ENCODE data around the gene SEC31B.

SEC31B gene

DNA sequence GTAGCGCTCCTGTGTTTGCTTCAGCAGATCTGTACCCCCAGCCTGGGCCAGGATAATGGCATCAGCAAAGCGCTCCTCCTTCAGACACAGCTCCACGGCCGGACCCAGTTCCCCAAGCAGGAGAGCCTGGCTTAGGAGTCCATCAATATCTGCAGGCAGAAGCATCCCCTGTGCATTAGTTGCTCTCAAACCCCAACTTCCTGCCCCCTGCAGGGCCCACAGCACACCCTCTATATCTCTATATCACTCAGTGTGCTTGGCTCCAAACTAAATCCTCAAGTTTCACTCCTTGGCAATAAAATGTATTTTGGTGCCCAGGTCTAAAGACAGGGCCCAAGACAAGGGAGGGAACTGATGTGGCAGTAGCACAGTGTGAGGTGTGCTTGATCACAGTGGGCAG lies 21.6 kb downstream of the SEC31B start:
- no peak for DNase-seq

DNA sequence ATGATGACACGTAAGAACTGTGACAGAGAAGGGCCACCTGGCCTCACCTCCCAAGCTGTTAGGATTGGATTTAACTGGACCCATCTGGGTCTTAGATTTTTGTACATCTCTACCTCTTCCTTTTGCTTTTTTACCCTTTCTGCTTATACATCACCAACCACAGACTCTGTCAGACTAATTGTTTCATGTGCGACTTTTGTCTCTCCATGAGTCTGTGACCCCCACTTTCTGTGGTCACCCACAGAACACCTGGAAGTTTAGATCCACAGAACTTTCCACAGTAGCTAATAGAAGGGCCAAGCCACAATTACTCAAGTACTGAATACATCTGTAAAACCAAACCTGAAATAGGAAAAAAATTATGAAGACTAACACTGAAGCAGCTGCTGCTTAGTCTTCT lies 23.1 kb downstream of the SEC31B start:
- no peak for DNase-seq

DNA sequence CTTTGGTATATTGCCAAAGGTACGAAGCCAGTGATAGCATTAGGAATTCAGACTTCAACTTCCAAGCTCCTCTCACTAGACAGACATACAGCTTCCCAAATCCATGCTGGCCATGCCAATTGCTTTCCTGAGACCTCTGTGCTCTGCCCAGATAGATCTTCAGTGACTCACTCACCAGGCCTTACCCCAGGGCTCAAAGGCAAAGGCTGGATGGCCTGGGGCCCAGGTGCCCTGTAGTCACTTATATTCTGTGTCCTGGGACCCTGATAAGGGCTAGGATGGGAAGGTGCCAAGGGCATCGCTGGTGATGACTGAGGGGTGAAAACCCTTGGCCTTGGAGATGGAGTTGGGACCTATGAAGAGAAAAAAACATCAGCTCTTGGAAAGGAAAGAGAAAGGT lies 29.1 kb downstream of the SEC31B start:
- no peak for DNase-seq

DNA sequence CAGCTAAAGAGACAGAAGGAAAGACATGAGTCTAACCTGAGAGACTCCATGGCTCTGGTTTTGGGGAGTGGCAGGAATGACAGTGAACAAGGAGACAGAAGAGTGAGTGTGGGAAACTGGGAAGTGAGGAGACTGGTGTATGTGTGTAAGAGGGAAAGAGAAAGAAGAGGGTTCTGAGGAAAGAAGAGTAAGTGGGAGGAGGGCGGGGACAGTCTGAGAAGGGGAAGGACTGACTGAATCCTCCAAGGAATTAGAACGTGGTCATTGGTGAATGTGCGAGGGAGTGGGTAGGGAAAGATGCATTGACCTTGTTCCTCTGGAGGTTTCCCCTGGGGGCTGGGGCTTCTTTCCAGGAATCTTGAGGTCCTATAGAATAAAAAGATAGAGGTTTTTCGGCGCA lies 30.3 kb downstream of the SEC31B start:
- peak; percentile 31 to 45 for DNase-seq

DNA sequence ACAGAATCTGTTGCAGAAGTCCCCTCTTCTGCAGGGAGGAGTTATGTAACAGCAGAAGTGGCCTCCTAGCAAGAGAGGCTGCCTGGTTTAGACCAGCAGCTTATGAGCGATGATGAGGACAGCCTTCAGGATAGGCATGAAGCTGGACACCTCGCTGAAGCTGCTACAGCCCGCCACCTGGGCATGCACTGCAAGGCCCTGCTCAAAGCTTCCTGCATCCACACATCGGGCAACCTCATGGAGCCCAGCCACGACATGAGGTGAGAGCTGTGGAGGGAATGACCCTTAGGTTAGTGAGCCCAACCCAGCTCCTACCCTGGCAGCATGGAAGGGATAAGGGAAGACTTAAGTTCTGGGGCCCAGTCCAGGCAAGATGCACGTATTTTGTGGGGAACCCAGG lies 32.1 kb downstream of the SEC31B start:
- DNase-seq: no peak

DNA sequence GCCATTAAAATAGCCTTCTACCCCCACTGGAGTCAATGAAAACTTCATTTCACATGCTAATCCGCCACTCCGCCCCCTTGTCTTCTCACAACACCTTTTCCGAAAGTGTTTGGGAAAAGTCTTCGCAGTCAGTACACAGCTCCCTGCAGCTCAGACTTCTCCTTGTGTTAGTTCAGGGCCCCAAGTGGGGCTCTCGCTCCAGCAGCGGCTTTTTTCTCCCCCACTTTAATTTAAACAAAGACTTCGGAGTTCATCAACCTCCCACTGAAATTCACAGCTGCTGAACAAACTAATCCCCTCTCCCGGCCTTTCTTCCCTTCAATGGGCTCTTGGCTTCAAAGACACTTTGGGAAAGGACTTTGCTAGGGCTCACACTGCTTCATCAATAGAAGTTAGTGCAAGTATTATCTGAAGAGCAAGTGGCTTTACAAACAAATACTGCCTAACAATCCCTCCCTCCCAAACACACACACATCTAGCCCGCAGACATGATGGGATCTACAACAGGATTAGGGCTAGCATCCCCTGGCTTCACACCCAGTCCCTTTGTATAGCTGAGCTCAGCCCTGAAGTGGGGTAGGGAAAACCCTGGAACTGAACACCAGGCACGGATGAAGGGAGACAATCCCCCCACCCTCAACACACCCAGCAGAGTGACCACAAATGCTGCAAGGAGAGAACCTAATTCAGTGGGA lies 33.7 kb downstream of the SEC31B start:
- no peak for DNase-seq

DNA sequence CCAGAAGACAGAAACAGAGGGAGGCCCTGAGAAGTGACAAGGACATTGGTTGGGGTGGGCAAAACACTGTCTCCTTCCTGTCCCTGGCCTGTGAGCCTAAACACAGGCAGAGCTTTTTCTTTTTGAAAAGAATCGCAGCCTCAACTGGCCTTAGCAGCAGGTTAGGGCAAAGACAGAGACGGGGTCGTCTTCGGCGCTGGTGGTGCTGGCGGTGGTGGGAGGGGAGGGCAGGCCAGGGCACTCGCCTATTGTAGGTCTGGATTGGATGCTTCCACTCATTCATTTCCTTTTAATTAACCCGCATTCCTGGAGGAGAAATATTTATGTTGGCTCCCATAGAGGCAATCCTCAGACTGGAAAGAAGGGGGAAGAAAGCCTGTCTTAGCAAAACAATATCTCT lies 34.3 kb downstream of the SEC31B start:
- no peak for DNase-seq

DNA sequence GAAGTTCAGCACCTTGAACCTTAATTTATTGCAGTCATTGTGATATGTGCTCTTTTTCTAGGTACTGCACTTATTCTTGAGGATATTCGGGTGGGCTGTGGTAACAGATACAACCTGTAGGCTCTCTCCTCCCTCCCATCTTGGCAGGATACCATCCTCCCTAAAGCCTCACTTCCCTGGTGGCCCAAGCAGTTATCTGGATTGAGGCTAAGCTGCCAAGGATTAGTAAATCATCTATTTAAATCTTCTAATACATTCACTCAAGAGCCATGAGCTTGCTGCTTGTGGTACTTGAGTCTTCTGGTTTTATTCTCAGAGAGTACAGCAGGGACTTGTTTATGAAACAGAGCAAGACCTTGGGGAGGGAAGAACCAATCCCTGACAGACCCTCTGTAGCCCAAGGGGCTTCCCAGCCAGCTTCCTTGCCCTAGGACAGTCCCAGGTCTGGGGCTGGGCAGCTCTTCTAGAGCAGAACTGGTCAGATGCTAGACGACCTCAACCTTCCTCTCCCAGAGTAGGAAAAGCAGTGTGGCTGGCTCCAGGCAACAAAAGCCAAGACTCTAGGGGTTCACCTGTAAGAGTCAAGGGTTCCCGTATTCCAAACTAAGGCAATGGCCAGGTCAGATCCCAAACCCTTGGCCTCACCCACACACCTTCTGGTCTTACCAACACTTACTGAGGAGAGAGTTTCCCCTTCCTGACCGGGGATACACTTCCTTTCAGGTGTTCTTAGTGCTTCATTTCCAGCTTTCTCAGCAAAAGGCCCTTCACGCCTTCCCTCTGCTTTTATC lies 35.6 kb downstream of the SEC31B start:
- no peak for DNase-seq

DNA sequence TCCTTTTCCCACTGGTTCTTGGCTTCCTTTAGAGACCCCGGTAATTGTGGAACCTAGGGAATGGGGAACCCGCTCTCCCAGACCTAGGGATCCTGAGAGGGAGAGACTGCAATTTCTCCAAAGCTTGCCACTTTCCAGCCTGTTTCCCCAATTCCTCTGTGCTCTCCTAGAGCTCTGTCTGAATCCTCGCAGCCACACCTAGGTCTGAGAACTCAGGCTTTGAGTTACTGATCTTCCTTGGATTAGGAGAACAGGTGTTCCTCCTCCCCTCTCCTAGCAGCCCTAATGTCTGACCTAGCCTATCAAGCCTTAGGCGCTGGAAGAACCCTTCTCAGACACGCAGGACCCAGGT lies 36.9 kb downstream of the SEC31B start:
- no peak for DNase-seq

DNA sequence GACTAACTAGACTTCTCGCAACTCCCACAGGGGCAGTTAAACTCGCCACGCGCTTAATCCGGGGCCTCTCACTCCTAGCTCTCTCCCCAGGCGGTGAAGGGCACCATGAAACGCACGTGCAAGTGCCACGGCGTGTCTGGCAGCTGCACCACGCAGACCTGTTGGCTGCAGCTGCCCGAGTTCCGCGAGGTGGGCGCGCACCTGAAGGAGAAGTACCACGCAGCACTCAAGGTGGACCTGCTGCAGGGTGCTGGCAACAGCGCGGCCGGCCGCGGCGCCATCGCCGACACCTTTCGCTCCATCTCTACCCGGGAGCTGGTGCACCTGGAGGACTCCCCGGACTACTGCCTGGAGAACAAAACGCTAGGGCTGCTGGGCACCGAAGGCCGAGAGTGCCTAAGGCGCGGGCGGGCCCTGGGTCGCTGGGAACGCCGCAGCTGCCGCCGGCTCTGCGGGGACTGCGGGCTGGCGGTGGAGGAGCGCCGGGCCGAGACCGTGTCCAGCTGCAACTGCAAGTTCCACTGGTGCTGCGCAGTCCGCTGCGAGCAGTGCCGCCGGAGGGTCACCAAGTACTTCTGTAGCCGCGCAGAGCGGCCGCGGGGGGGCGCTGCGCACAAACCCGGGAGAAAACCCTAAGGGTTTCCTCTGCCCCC lies 37.4 kb downstream of the SEC31B start:
- DNase-seq: peak; percentile 57 to 74

DNA sequence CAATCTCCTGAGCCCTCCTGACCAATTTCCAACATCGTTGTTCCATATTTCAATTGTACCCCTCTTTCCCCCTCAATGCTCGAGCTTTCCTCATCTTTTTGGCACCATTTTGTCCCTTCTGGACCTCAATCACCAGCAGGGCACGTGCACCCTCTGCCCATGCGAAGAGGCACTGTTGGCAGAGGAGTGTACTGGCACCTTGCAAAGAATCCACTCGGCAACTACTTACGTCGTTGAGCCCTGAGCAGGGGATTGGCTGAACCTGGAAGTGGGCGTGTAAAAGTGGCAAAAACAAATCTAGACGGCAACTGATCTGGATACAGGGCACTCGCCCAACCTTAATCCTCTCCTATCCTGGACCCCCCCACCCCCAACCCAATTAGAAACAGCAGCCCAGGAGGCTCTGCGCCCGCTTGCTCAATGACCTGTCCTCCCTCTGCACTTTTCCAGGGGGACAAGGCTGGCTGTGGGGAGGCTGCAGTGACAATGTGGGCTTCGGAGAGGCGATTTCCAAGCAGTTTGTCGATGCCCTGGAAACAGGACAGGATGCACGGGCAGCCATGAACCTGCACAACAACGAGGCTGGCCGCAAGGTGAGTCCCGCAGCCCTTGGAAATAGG lies 38.1 kb downstream of the SEC31B start:
- DNase-seq: peak; percentile 88 to 96

DNA sequence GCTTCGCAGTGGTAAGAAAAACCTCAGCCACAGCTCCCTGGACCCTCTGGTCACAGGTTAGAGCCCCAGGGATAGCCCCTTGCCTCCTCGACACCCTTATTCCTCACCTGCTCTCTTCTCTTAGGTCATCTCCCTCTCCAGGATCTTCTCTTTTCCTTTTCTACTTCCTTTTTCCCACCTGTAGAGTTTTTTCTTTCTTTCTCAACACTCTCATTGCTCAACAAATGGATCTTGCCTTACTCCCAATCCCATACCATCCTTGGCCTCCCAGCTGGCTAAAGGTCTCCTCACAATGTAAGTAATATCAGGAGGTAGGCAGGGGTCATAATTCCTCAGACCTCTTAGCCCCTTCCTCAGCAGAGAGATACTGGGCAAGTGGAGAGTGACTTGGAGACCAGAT lies 39.7 kb downstream of the SEC31B start:
- no peak for DNase-seq

DNA sequence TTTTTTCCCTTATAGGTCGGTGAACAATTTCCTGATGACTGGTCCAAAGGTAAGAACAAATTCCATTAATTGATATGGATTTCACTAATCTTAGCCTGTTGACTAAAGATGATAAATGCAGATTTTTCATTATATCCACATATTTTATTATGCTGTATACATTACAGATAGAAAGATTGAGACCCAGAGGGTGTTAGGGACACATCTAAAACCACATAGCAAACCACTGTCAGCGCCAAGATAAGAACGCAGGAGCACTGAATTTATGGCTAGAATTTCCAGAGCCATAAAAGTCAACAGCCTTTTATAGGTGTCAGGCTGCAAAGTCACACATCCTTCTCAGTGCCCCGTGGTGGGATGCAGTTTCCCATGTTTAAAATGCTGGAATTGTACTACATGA lies 40.6 kb downstream of the SEC31B start:
- no peak for DNase-seq

DNA sequence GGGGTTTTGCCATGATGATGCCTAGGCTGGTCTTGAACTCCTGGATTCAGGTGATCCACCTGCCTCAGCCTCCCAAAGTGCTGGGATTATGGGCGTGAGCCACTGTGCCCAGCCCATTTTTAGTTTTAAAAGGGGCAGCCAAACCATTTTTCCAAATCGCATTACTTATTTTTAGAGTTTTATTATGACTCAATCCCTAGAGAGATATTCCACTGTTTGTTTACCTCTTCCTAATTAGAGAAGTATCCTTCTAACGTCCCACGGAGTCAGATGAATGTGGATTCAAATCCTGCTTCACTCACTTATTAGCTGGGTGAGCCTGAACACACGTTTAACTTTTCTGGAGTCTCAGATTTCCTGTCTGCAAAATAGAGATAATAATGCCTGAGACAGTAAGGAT lies 41.7 kb downstream of the SEC31B start:
- no peak for DNase-seq

DNA sequence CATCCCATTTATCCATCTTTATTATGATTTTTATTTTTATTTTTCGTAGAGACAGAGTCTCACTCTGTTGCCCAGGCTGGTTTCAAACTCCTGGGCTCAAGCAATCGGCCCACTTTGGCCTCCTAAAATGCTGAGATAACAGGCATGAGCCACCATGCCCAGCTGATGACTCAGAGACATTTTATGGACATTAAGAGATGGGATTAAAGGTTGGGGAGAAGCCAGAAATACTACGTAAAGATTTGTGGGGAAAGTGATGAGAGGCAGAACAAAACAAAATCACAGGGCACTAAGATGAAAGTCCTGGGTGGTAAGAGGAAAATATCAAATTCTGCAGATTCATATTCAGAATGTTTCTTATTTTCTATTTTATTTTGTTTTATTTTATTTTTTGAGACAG lies 49.3 kb downstream of the SEC31B start:
- no peak for DNase-seq

DNA sequence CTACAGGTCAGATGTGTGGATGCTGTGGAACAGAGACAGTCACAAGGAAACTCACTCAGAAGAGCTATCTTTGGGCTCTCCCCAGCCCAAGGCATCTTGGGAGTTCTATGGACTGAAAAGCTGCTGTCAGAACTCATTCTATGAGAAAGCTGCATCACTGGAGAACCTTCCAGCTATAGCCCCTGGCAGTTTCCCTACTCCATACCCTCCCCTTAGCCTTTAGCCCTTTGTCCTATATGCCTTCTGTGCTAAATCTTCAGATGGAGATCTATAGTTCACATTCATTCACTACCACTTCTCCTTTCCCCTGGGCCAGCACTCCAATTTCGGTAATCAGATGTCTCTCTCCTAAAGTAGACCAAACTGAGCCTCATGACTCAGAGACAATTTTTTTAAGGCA lies 49.9 kb downstream of the SEC31B start:
- no peak for DNase-seq

DNA sequence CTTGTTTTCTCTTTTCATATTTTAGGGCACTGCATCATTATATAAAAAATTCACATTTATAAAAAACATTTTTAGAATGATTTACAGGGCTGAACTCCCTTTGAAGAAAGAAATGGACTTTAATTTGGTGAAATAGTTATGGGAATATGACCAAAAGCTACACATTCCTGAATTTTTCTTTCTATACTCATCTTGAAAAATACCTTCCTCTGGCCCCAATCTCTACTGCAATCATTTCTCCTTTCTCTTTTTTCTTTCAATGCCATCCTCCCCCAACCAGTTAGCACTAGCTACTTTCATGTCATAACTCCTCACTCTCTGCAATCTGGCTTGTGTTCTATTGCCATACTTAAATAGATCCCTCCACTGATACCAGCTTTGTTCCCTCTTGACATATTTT lies 50.7 kb downstream of the SEC31B start:
- DNase-seq: no peak

DNA sequence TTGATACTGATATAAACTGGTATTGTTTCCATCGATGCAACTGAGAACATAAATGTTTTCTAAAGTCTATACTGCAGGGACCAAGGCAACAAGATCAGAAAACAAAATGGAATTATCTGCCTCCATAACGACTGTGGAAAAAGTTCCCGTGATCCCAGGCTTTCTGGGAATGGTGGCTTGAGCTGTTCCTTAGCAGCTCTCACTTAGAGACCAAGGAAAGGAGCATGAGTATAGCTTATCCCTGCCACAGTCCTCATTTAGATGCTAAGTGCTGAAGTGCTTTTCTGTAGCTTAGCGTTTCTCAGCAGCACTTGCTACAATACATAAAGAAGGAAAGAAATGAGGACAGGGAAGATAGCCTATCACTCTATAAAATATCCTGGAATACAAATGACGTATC lies 51.3 kb downstream of the SEC31B start:
- DNase-seq: no peak

DNA sequence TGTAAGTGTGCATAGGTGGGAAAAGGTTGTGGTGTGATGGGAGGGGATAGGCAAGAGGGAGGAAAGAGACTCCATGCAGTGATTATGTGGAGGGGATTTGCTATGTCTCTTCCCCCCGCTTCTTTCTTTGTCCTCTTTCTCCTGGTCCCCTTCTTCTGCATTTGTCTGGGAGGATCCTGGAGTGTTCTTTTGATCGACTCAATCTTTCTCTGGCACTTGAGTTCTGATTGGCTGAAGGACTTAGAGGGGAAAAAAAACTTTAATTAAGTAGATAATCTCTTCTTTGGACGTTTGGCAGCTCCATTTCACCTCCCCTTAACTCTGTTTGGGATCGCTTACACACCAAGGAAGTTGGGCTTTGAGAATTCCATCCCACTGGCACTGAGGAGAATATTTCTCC lies 57.0 kb downstream of the SEC31B start, which contains the start of gene WNT8B:
Gene WNT8B, plus strand, starts transcription at position 301 of the 400 bp plus-strand sequence. CDS start 160 bp downstream, outside the sequence.
- no peak for DNase-seq

DNA sequence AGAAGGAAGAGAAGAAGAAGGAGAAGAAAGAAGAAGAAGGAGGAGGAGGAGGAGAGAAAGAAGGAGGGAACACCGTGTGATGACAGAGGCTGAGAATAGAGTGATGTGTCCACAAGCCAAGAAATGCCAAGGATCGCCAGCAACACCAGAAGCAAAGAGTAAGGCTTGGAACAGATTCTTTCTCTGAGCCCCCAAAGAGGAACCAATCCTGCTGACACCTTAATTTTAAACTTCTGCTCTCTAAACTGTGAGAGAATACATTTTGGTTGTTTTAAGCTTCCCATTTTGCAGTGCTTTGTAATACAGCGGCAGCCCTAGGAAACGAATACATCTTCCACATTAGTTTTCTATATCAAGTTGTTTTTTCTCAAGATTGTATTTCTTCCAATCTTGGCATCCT lies 70.7 kb downstream of the SEC31B start:
- peak; percentile 41 to 64 for DNase-seq

DNA sequence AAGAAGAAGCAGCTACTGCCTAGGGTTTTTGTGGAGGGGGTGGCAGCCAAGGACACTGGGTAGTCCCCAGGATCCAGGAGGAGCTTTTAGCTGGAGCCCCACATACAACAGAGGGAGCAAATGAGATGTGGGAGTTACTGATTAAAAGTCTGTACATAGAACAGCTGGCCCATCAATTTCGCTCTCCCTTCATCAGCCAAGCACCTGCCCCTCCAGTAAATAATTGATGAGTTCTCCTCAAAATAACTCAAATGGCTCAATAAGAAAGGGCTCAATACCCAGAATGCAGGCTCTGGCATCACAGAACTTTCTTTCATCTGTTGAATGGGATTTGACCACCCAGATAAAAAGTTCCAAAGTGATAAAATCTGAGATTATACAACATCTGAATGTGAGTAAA lies 72.0 kb downstream of the SEC31B start:
- DNase-seq: no peak

DNA sequence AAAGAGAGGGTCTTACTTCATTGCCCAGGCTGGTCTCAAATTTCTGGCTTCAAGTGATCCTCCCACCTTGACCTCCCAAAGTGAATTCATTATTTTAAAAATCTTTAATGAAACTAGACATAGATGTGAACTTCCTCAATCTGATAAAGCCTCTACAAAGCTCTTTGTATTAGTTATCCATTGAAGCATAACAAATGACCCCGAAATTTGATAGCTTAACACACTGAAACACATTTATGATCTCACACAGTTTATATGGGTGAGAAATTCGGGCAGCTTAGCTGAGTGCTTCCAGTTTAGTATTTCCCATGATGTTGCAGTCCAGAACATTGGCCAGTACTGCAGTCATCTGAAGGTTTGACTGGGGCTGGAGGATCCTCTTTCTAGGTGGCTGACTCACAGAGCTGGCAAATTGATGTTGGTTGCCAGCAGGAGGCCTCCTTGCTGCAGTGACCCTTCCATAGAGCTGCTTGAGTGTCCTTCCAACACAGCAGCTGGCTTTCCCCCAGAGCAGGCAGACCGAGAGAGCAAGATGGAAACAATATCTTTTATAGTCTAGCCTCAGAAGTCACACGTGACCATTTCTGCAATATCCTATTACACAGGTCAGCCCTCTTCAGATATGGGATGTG lies 73.4 kb downstream of the SEC31B start:
- no peak for DNase-seq

DNA sequence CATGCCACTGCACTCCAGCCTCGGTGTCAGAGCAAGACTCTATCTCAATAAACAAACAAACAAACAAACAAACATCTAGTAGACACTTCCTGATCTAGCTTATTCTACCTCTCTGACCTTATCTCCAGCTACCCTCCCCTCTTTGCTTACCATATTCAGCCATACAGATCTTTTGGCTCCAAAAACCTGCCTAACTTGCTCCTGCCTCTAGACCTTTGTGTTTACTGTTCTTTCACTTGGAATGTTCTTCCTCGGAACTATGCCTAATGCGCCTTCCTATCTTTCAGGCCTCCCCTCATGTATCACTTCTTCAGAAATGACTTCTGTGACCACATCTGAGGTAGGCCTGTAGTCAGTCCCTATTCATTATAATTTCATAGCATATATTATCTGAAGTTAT lies 77.1 kb downstream of the SEC31B start:
- no peak for DNase-seq

Data from inflammatory macrophage (primary cell).